Activated naive CD4-positive, alpha-beta T cell treated with anti-CD3 and anti-CD28 coated beads, Interleukin-2, amount 10 ng/mL, durations not matched to agents 7 days and 5 days (primary cell): ENCODE results near the gene KCND1.

ENCODE experiments used
- CTCF ChIA-PET: fragments of 350-600 bp; sonication (Branson Sonifier 250); formaldehyde crosslinking; loops from one replicate; lab custom pipeline; 2021; ENCODE audit warnings: antibody characterized with exemption; lab: Charles Lee
- DNase-seq: peaks from one replicate; pipeline ENCODE4 v3.0.0-alpha.2; 2020
- H3K27ac Mint-ChIP-seq: one replicate; pipeline ENCODE4 v1.8.0; 2021; ENCODE audit warnings: mild to moderate bottlenecking, moderate library complexity, mixed read lengths
- H3K27me3 Mint-ChIP-seq: one replicate; pipeline ENCODE4 v1.8.0; 2021; ENCODE audit warnings: mild to moderate bottlenecking, mixed read lengths
- H3K36me3 Mint-ChIP-seq: one replicate; pipeline ENCODE4 v1.8.0; 2021; ENCODE audit warnings: mixed read lengths
- H3K4me1 Mint-ChIP-seq: one replicate; pipeline ENCODE4 v1.8.0; 2021; ENCODE audit warnings: mixed read lengths
- H3K4me3 Mint-ChIP-seq: one replicate; pipeline ENCODE4 v1.8.0; 2021; ENCODE audit warnings: mild to moderate bottlenecking, moderate library complexity, mixed read lengths
- H3K9me3 Mint-ChIP-seq: one replicate; pipeline ENCODE4 v1.8.0; 2021; ENCODE audit warnings: mixed read lengths

The KCND1 gene

GRCh38 chrX:48919947-48920717 lies 51.5 kb downstream of the KCND1 start:
- Mint-ChIP-seq H3K4me1 (peaks cover 49% of the 10 kb centered on the region), H3K9me3 (no peaks in the 10 kb centered on the region), H3K27me3 (no peaks in the 10 kb centered on the region), H3K27ac (peak overlapping the region; percentile 95), H3K36me3 (peaks cover 71% of the 10 kb centered on the region), H3K4me3 (peak overlapping the region; percentile 94)
- peak; percentile 56 for DNase-seq
- CTCF ChIA-PET: interaction anchor here (3.6 kb wide), 1 partner anchor 17 kb away, joined by 24 read pairs; no protein-coding TSS in a partner anchor

- H3K9me3 Mint-ChIP-seq: no peaks in the 10 kb centered on the region
- peak overlapping the region; percentile 94 for H3K4me3 Mint-ChIP-seq
- CTCF ChIA-PET: interaction anchor here (3.6 kb wide), 1 partner anchor 18 kb away, joined by 24 read pairs; no protein-coding TSS in a partner anchor
- H3K27ac Mint-ChIP-seq: peak overlapping the region; percentile 95
- peaks cover 76% of the 10 kb centered on the region for H3K36me3 Mint-ChIP-seq
- no peaks in the 10 kb centered on the region for H3K27me3 Mint-ChIP-seq
- DNase-seq: peak; percentile 57
- peaks cover 53% of the 10 kb centered on the region for H3K4me1 Mint-ChIP-seq
Measured at GRCh38 chrX:48919360-48919841, 52.2 kb downstream of the KCND1 start.

- no peaks in the 10 kb centered on the region for H3K9me3 Mint-ChIP-seq
- no peaks in the 10 kb centered on the region for H3K27me3 Mint-ChIP-seq
- H3K4me1 Mint-ChIP-seq: peaks cover 53% of the 10 kb centered on the region
- peak; percentile 94 for DNase-seq
- peaks cover 76% of the 10 kb centered on the region for H3K36me3 Mint-ChIP-seq
- peak within 1 kb of the TSS; percentile 94 for H3K4me3 Mint-ChIP-seq
- CTCF ChIA-PET: interaction anchor here (3.6 kb wide), 1 partner anchor 19 kb away, joined by 24 read pairs; no protein-coding TSS in a partner anchor
- H3K27ac Mint-ChIP-seq: peak within 1 kb of the TSS; percentile 95
Measured at GRCh38 chrX:48918643-48919340, 52.9 kb downstream of the KCND1 start, which contains the start of gene PIM2. TSS of gene PIM2 (minus strand) at chrX:48919024. CDS start at chrX:48918834, 190 bp downstream.

- peak overlapping the region; percentile 94 for H3K4me3 Mint-ChIP-seq
- DNase-seq: no peak
- CTCF ChIA-PET: interaction anchor here (0.9 kb wide), 1 partner anchor 19 kb away, joined by 3 read pairs; no protein-coding TSS in a partner anchor
- peak overlapping the region; percentile 95 for H3K27ac Mint-ChIP-seq
- H3K27me3 Mint-ChIP-seq: no peaks in the 10 kb centered on the region
- H3K4me1 Mint-ChIP-seq: peaks cover 57% of the 10 kb centered on the region
- H3K9me3 Mint-ChIP-seq: no peaks in the 10 kb centered on the region
- H3K36me3 Mint-ChIP-seq: peaks cover 80% of the 10 kb centered on the region
Measured at GRCh38 chrX:48918301-48918642, 53.4 kb downstream of the KCND1 start.

GRCh38 chrX:48917139-48918001 lies 54.3 kb downstream of the KCND1 start:
- Mint-ChIP-seq H3K36me3 (peaks cover 82% of the 10 kb centered on the region), H3K4me3 (peak overlapping the region; percentile 94), H3K27me3 (no peaks in the 10 kb centered on the region), H3K27ac (peak overlapping the region; percentile 95), H3K9me3 (no peaks in the 10 kb centered on the region), H3K4me1 (peaks cover 57% of the 10 kb centered on the region)
- DNase-seq: peak; percentile 92
- CTCF ChIA-PET: interaction anchor here (0.7 to 2.3 kb wide), 4 partner anchors 10 to 29 kb away, joined by 3 to 9 read pairs (median 3); no protein-coding TSS in a partner anchor

GRCh38 chrX:48914593-48915493 lies 56.8 kb downstream of the KCND1 start:
- Mint-ChIP-seq H3K27me3 (peaks cover 8% of the 10 kb centered on the region), H3K36me3 (peaks cover 69% of the 10 kb centered on the region), H3K27ac (peak overlapping the region; percentile 95), H3K9me3 (no peaks in the 10 kb centered on the region), H3K4me1 (peaks cover 55% of the 10 kb centered on the region), H3K4me3 (peak overlapping the region; percentile 94)
- no peak for DNase-seq
- CTCF ChIA-PET: interaction anchor here (1.5 to 2.3 kb wide), 2 partner anchors 22 to 32 kb away, joined by 6 to 9 read pairs; no protein-coding TSS in a partner anchor

GRCh38 chrX:48913605-48914366 lies 57.9 kb downstream of the KCND1 start:
- Mint-ChIP-seq H3K4me3 (peak overlapping the region; percentile 94), H3K27me3 (peaks cover 8% of the 10 kb centered on the region), H3K27ac (peak overlapping the region; percentile 92), H3K4me1 (peaks cover 52% of the 10 kb centered on the region), H3K36me3 (peaks cover 65% of the 10 kb centered on the region), H3K9me3 (no peaks in the 10 kb centered on the region)
- no peak for DNase-seq
- CTCF ChIA-PET: no interaction called here

GRCh38 chrX:48911412-48912182 lies 60.0 kb downstream of the KCND1 start, which contains the start of gene SLC35A2:
TSS of gene SLC35A2 (minus strand) at chrX:48911646. CDS start at chrX:48911636, 10 bp downstream.
- Mint-ChIP-seq H3K27ac (peak within 1 kb of the TSS; percentile 92), H3K36me3 (peaks cover 48% of the 10 kb centered on the region), H3K4me1 (peaks cover 52% of the 10 kb centered on the region), H3K4me3 (peak within 1 kb of the TSS; percentile 94), H3K27me3 (peaks cover 8% of the 10 kb centered on the region), H3K9me3 (no peaks in the 10 kb centered on the region)
- CTCF ChIA-PET: interaction anchor here (1.1 to 1.9 kb wide), 4 partner anchors 20 to 31 kb away, joined by 6 to 12 read pairs (median 6); no protein-coding TSS in a partner anchor
- peak; percentile 92 for DNase-seq
